ENCODE results near the gene URI1.

DNA sequence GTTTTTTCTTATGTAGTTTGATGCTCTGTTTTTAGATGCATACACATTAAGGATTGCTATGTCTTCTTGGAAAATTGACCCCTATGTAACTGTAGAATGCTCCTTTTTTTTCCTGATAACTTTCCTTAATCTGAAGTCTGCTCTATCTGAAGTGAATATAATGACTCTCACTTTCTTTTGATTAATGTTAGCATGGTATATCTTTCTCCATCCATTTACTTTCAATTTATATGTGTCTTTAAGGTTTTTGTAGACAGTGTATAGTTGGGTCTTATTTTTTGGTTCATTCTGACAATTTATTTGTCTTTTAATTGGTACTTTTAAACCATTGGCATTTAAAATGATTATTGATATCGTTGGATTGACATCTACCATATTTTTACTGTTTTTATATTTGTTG, 92.3 kb downstream of the URI1 start:
- TF ChIP-seq, protein P1, sequence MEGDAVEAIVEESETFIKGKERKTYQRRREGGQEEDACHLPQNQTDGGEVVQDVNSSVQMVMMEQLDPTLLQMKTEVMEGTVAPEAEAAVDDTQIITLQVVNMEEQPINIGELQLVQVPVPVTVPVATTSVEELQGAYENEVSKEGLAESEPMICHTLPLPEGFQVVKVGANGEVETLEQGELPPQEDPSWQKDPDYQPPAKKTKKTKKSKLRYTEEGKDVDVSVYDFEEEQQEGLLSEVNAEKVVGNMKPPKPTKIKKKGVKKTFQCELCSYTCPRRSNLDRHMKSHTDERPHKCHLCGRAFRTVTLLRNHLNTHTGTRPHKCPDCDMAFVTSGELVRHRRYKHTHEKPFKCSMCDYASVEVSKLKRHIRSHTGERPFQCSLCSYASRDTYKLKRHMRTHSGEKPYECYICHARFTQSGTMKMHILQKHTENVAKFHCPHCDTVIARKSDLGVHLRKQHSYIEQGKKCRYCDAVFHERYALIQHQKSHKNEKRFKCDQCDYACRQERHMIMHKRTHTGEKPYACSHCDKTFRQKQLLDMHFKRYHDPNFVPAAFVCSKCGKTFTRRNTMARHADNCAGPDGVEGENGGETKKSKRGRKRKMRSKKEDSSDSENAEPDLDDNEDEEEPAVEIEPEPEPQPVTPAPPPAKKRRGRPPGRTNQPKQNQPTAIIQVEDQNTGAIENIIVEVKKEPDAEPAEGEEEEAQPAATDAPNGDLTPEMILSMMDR (IDR thresholded peaks at IDR 0.05; ENCODE audit: borderline replicate concordance, extremely low read depth, low read length, poor library complexity, severe bottlenecking), result no peak
- no peak for TF ChIP-seq EZH2 (IDR thresholded peaks at IDR 0.05; ENCODE audit: borderline replicate concordance, low read depth, low read length, severe bottlenecking)
